Cardiac muscle cell (in vitro differentiated cells and primary cell): ENCODE data around the gene RABGGTA. TPM values are rescaled to one million over a fixed set of nuclear protein-coding genes. Genes with fewer than 3 reads are reported as not detected.
A peak's percentile ranks its signal among the peaks of the same experiment; 100 is the strongest.
"Not testable (repeated sequence)": the region's sequence is repeated elsewhere in the genome, so short reads cannot be mapped to it uniquely, and the experiment has no call there.

Source experiments
- DNase-seq, 2 donors: peaks; one replicate each; pipeline versions ENCODE4 v3.0.0 to v3.0.0-alpha.2; 2010 to 2017; ENCODE audit warnings: low read depth in 1 of 2, low spot score in 1 of 2
- H3K27ac ChIP-seq: fragments of 200-600 bp; sonication (generic); 2 replicates; pipeline ENCODE4 v1.5.1; 2016
- H3K27me3 ChIP-seq: fragments of 200-600 bp; sonication (generic); 2 replicates; pipeline ENCODE4 v1.6.0; 2016; ENCODE audit warnings: control low read depth
- H3K36me3 ChIP-seq: fragments of 200-600 bp; sonication (generic); 2 replicates; pipeline ENCODE4 v1.5.1; 2016; ENCODE audit warnings: control low read depth
- H3K4me1 ChIP-seq: fragments of 200-600 bp; sonication (generic); 2 replicates; pipeline ENCODE4 v1.8.1; 2017; ENCODE audit warnings: low read depth, mild to moderate bottlenecking, mixed run types
- H3K4me3 ChIP-seq: fragments of 200-600 bp; sonication (generic); 2 replicates; pipeline ENCODE4 v1.5.1; 2016; ENCODE audit warnings: mild to moderate bottlenecking
- H3K9me3 ChIP-seq: fragments of 200-600 bp; sonication (generic); 2 replicates; pipeline ENCODE4 v1.5.1; 2017; ENCODE audit warnings: low read depth, mild to moderate bottlenecking, control low read depth
- polyA plus RNA-seq: library from polyadenylated mRNA; unstranded; fragments of >200 nt; fragmentation: Nextera tagmentation; extraction: Ambion mirVana; gene quantifications from 2 replicates; pipeline ENCODE4 v1.2.1, GENCODE V29; 2016
- total RNA-seq: library from RNA; depleted of rRNA; stranded (reverse); fragments of >200 nt; gene quantifications from 2 replicates; pipeline ENCODE4 v1.2.3, GENCODE V29; 2016
- TF ChIP-seq, protein P1 (sequence below): IDR thresholded peaks from 2 replicates; pipeline ENCODE4 v1.5.1; 2012; ENCODE audit warnings: low read depth, mild to moderate bottlenecking, low read length

RABGGTA gene
- total and polyA plus RNA-seq, 2 experiments from 2014 or later: 39.6 to 43.7 TPM

DNA sequence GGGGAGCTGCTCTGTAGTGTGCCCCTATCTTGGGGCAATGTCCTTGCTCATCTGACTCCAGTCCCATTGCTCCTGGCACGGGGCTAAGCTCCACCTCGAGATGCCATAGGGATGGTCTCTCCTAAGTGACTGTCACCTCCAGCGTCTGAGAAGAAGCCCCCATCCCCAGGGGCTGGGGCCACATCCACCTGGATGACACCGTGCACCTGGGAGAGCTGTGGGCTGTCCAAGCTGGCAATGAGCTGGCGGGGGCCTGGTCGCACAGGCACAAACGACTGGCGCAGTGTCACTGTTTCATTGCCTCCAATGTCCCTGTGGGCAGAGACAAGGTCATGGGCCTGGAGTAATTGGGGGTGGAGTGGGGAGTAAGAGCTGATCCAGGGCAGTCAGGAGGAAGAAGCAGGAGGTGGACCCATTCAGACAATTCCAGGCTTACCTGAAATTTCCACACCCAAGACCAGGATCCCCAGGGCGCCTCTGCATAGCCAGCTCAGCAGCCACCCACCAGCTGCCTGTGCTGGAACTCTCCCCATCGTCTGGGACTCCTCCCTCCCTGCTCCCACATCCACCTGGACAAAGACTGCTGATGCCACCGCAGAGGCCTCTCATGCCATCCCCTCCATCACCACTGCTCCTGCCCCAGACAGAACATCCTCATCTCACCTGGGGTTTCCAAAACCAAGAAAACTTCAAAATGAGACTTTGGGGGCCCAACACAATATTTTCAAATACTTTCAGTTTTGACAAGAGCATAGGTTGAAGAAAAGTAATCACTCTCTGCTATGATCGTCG lies 22.0 kb downstream of the RABGGTA start:
- Histone ChIP-seq H3K27me3 (no peaks in the 10 kb centered on the region), H3K36me3 (no peaks in the 10 kb centered on the region), H3K27ac (no peak overlapping the region), H3K4me1 (no peaks in the 10 kb centered on the region), H3K9me3 (no peaks in the 10 kb centered on the region), H3K4me3 (no peak overlapping the region)
- DNase-seq: no peak
- TF ChIP-seq, protein P1, sequence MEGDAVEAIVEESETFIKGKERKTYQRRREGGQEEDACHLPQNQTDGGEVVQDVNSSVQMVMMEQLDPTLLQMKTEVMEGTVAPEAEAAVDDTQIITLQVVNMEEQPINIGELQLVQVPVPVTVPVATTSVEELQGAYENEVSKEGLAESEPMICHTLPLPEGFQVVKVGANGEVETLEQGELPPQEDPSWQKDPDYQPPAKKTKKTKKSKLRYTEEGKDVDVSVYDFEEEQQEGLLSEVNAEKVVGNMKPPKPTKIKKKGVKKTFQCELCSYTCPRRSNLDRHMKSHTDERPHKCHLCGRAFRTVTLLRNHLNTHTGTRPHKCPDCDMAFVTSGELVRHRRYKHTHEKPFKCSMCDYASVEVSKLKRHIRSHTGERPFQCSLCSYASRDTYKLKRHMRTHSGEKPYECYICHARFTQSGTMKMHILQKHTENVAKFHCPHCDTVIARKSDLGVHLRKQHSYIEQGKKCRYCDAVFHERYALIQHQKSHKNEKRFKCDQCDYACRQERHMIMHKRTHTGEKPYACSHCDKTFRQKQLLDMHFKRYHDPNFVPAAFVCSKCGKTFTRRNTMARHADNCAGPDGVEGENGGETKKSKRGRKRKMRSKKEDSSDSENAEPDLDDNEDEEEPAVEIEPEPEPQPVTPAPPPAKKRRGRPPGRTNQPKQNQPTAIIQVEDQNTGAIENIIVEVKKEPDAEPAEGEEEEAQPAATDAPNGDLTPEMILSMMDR: no peak

DNA sequence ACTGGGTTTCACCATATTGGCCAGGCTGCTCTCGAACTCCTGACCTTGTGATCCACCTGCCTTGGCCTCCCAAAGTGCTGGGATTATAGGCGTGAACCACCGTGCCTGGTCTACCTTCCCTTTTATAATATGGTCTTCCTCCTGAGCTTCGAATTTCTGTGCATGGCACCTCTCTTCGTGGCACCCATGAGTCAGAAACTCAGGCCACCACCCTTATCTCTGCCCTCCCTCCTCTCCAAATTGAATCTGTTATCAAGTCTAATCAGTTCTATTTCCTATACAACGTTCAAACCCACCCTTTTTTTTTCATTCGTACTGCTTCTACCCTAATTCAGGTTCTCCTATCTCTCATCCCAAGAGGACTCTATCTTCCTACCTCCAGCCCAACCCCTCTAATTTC lies 24.0 kb downstream of the RABGGTA start:
- TF ChIP-seq, protein P1: no peak

DNA sequence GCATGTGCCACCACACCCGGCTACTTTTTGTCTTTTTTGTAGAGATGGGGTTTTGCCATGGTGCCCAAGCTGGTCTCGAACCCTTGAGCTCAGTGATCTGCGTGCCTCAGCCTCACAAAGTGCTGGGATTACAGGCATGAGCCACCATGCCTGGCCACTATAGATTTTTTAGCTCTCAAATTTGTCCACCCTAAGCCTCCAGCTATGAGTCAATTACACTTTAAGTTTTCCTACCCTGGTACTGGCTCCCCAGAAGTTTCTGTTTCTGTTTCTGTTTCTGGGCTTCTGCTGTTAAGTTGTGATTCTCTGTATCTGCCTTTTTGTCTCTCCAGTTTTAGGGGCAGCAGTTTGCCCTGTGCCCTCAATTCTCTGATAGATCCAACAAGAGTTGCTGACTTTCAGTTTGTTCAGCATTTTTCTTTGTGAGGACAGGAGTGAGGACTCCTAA lies 24.6 kb downstream of the RABGGTA start:
- Histone ChIP-seq H3K36me3 (no peaks in the 10 kb centered on the region), H3K27ac (no peak overlapping the region), H3K4me3 (no peak overlapping the region), H3K4me1 (no peaks in the 10 kb centered on the region), H3K27me3 (no peaks in the 10 kb centered on the region), H3K9me3 (no peaks in the 10 kb centered on the region)
- TF ChIP-seq, protein P1: no peak
- DNase-seq: no peak

More for the DNA sequence above, 24.0 kb downstream of the RABGGTA start:
- no peak for DNase-seq
- Histone ChIP-seq H3K36me3 (no peaks in the 10 kb centered on the region), H3K27ac (no peak overlapping the region), H3K4me1 (no peaks in the 10 kb centered on the region), H3K9me3 (no peaks in the 10 kb centered on the region), H3K4me3 (no peak overlapping the region), H3K27me3 (no peaks in the 10 kb centered on the region)

DNA sequence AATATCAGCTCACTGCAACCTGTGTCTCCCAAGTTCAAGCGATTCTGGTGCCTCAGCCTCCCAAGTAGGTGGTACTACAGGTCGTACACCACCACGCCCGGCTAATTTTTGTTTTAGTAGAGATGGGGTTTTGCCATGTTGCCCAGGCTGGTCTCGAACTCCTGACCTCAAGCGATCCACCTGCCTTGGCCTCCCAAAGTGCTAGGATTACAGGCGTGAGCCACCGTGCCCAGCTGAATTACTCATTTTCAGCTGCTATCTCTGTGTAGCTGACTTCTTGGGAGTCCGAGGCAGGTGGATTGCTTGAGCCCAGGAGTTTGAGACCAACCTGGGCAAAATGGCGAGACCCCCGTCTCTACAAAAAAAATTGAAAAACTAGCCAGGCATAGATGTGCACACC lies 26.0 kb downstream of the RABGGTA start:
- H3K36me3 ChIP-seq, H3K4me3 ChIP-seq, H3K4me1 ChIP-seq, H3K9me3 ChIP-seq, H3K27ac ChIP-seq, H3K27me3 ChIP-seq, DNase-seq: not testable (repeated sequence)

DNA sequence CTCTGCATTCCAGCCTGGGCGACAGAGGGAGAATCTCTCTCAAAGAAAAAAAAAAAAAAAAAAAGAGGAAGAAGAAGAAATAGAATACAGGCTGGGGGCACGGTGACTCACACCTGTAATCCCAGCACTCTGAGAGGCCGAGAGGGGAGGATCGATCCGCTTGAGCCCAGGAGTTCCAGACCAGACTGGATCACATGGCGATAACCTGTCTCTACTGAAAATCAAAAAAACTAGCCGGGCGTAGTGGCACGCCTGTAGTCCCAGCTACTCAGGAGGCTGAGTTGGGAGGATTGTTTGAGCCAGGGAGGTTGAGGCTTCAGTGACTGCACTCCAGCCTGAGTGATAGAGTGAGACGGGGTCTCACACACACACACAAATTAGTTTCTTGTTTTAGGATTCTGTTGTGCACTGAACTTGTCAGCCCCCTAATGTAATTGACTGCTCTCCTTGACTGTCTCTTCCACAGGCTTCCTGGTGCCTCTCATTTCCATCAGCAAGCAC lies 28.0 kb downstream of the RABGGTA start:
- no peaks in the 10 kb centered on the region for H3K4me1 ChIP-seq
- TF ChIP-seq, protein P1: no peak
- H3K36me3 ChIP-seq: peaks cover 7% of the 10 kb centered on the region
- peak overlapping the region; percentile 58 for H3K4me3 ChIP-seq
- DNase-seq: no peak
- no peaks in the 10 kb centered on the region for H3K27me3 ChIP-seq
- no peaks in the 10 kb centered on the region for H3K9me3 ChIP-seq
- peak overlapping the region; percentile 98 for H3K27ac ChIP-seq

DNA sequence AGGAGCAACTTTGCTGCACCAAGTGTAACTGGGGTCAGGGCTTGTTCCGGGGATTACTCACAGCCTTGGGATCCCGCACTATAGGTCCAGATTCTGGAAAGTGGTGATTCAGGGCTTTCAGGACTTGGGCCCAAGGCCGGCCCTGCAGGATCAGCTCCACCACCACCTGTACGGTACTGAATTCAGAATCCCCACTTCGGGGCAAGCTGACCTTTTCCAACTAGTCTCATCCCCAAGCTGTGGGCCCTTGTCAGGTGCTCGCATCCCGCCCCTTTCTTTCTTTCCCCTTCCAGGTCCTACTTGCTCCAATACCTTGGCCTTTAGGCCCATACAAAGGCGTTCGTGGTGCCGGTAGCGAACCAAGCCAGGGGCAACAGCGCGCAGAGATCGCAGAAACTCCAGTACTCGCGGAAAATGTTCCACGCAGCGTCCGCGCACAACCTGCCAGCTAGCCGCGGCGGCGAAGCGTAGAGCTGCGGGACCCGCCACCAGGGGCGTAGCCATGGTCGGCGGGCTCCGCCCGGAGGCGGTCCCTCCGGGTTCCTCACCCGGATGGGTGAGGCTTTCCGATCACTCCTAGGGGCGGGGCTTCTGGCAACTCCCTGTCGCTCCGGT lies 29.5 kb downstream of the RABGGTA start:
- H3K9me3 ChIP-seq: no peaks in the 10 kb centered on the region
- H3K4me3 ChIP-seq: peak overlapping the region; percentile 58
- no peaks in the 10 kb centered on the region for H3K27me3 ChIP-seq
- TF ChIP-seq, protein P1: peak; percentile 42
- H3K4me1 ChIP-seq: no peaks in the 10 kb centered on the region
- peak; percentile 94 for DNase-seq
- peaks cover 9% of the 10 kb centered on the region for H3K36me3 ChIP-seq
- peak overlapping the region; percentile 98 for H3K27ac ChIP-seq
